Panc1 (cell line): Measurements from ENCODE around the gene FAM131B. TPM values are rescaled to one million over a fixed set of nuclear protein-coding genes. Genes with fewer than 3 reads are reported as not detected.

Experiments used
- ATAC-seq: fragments of 200-7000 bp; cut with Tn5 transposase; 2 replicates; pipeline ENCODE4 v1.9.1; 2020; ENCODE audit warnings: mild to moderate bottlenecking, moderate library complexity
- BruUV-seq: library from RNA; stranded (reverse); fragments of 400-500 nt; replicated peaks from 2 replicates; lab custom pipeline; 2021; lab: Mats Ljungman, UMichigan
- CTCF ChIA-PET: fragments of 300-600 bp; sonication (Branson Sonifier 250); formaldehyde crosslinking; loops from one replicate; lab custom pipeline; 2022; ENCODE audit warnings: antibody characterized with exemption; lab: Charles Lee
- POLR2A ChIA-PET: fragments of 300-600 bp; sonication (Branson Sonifier 250); formaldehyde crosslinking; loops from one replicate; lab custom pipeline; 2022; ENCODE audit warnings: antibody characterized with exemption; lab: Charles Lee
- DNase-seq: peaks from one replicate; pipeline ENCODE4 v3.0.0-alpha.2; 2010; ENCODE audit warnings: low read depth, low spot score
- H3K27ac ChIP-seq: 2 replicates; pipeline ENCODE4 v1.5.1; 2011; ENCODE audit warnings: mild to moderate bottlenecking, low read length, inconsistent platforms
- H3K27me3 ChIP-seq: fragments of 200-500 bp; sonication (Bioruptor generic); 2 replicates; pipeline ENCODE4 v1.6.0; 2014; ENCODE audit warnings: low read length, inconsistent platforms; ENCODE audit not compliant: control insufficient read depth, insufficient read depth
- H3K36me3 ChIP-seq: fragments of 200-500 bp; sonication (Bioruptor generic); 2 replicates; pipeline ENCODE4 v1.5.1; 2014; ENCODE audit warnings: inconsistent platforms, mild to moderate bottlenecking, low read length, moderate library complexity; ENCODE audit not compliant: control insufficient read depth, insufficient read depth
- H3K4me1 ChIP-seq: 2 replicates; pipeline ENCODE4 v1.5.1; 2011; ENCODE audit warnings: inconsistent platforms, mild to moderate bottlenecking, low read length, moderate library complexity; ENCODE audit not compliant: control insufficient read depth, insufficient read depth
- H3K4me3 ChIP-seq, 2 experiments: 2 replicates each; pipeline ENCODE4 v1.5.1; 2011 to 2012; ENCODE audit warnings: low read depth in 2 of 2, low read length in 2 of 2, mild to moderate bottlenecking in 2 of 2, inconsistent platforms in 1 of 2, moderate library complexity in 1 of 2
- H3K9me3 ChIP-seq: fragments of 200-500 bp; sonication (Bioruptor generic); 2 replicates; pipeline ENCODE4 v1.5.1; 2014; ENCODE audit warnings: low read depth, mild to moderate bottlenecking, inconsistent platforms, low read length, moderate library complexity; ENCODE audit not compliant: control insufficient read depth, insufficient read depth
- POLR2AphosphoS5 ChIP-seq: IDR thresholded peaks from 2 replicates; pipeline ENCODE4 v1.6.1; 2012; ENCODE audit warnings: mild to moderate bottlenecking, low read depth, low read length, moderate library complexity
- SIN3A ChIP-seq: IDR thresholded peaks from 2 replicates; pipeline ENCODE4 v1.6.1; 2012; ENCODE audit warnings: low read depth, mild to moderate bottlenecking, low read length, moderate library complexity, borderline replicate concordance; ENCODE audit not compliant: insufficient read depth
- TCF7L2 ChIP-seq: IDR thresholded peaks from 2 replicates; pipeline ENCODE4 v1.6.1; 2011; ENCODE audit warnings: mild to moderate bottlenecking, low read depth, low read length, inconsistent platforms
- in situ Hi-C: cut with HindIII; loops from 2 replicates; pipeline ENCODE4 v1.10.0; 2016; ENCODE audit warnings: low sequenced_read_pairs, low pct_unique_long_range_greater_than_20kb
- intact Hi-C: fragments of 100-400 bp; cut with micrococcal nuclease; formaldehyde crosslinking; loops from one replicate; pipeline ENCODE4 v1.10.0; 2022; ENCODE audit not compliant: unreplicated experiment
- total RNA-seq: library from RNA; stranded (reverse); gene quantifications from one replicate; pipeline ENCODE4 v1.2.1, GENCODE V29; 2021; ENCODE audit not compliant: unreplicated experiment
- TF ChIP-seq, protein P1 (sequence below): fragments of 450-650 bp; IDR thresholded peaks from 2 replicates; pipeline ENCODE4 v1.5.1; 2017; ENCODE audit warnings: mild to moderate bottlenecking
- TF ChIP-seq, protein P2 (sequence below), 2 experiments: IDR thresholded peaks; 2 replicates each; pipeline ENCODE4 v1.6.1; 2011 to 2012; ENCODE audit warnings: low read depth in 2 of 2, control low read depth in 1 of 2, low read length in 1 of 2, mild to moderate bottlenecking in 1 of 2, moderate library complexity in 1 of 2; ENCODE audit not compliant: insufficient read depth in 1 of 2

Gene FAM131B
- total RNA-seq, 1 experiment from 2014 or later: 1.5 TPM

- intact Hi-C loops (no loop called here), in situ Hi-C loops (no loop called here)
- no peaks in the 10 kb centered on the region for H3K4me1 ChIP-seq
- no peak overlapping the region for H3K27ac ChIP-seq
- no peaks in the 10 kb centered on the region; the same call in 1 of the 2 replicates for H3K36me3 ChIP-seq
- TF ChIP-seq, protein P1, sequence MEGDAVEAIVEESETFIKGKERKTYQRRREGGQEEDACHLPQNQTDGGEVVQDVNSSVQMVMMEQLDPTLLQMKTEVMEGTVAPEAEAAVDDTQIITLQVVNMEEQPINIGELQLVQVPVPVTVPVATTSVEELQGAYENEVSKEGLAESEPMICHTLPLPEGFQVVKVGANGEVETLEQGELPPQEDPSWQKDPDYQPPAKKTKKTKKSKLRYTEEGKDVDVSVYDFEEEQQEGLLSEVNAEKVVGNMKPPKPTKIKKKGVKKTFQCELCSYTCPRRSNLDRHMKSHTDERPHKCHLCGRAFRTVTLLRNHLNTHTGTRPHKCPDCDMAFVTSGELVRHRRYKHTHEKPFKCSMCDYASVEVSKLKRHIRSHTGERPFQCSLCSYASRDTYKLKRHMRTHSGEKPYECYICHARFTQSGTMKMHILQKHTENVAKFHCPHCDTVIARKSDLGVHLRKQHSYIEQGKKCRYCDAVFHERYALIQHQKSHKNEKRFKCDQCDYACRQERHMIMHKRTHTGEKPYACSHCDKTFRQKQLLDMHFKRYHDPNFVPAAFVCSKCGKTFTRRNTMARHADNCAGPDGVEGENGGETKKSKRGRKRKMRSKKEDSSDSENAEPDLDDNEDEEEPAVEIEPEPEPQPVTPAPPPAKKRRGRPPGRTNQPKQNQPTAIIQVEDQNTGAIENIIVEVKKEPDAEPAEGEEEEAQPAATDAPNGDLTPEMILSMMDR: no peak
- TF ChIP-seq POLR2AphosphoS5 (no peak), SIN3A (no peak), TCF7L2 (no peak)
- TF ChIP-seq, protein P2, sequence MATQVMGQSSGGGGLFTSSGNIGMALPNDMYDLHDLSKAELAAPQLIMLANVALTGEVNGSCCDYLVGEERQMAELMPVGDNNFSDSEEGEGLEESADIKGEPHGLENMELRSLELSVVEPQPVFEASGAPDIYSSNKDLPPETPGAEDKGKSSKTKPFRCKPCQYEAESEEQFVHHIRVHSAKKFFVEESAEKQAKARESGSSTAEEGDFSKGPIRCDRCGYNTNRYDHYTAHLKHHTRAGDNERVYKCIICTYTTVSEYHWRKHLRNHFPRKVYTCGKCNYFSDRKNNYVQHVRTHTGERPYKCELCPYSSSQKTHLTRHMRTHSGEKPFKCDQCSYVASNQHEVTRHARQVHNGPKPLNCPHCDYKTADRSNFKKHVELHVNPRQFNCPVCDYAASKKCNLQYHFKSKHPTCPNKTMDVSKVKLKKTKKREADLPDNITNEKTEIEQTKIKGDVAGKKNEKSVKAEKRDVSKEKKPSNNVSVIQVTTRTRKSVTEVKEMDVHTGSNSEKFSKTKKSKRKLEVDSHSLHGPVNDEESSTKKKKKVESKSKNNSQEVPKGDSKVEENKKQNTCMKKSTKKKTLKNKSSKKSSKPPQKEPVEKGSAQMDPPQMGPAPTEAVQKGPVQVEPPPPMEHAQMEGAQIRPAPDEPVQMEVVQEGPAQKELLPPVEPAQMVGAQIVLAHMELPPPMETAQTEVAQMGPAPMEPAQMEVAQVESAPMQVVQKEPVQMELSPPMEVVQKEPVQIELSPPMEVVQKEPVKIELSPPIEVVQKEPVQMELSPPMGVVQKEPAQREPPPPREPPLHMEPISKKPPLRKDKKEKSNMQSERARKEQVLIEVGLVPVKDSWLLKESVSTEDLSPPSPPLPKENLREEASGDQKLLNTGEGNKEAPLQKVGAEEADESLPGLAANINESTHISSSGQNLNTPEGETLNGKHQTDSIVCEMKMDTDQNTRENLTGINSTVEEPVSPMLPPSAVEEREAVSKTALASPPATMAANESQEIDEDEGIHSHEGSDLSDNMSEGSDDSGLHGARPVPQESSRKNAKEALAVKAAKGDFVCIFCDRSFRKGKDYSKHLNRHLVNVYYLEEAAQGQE (IDR thresholded peaks at IDR 0.05; ENCODE audit: insufficient read depth in 1 of 2, low read depth in 2 of 2, low read length in 1 of 2): no peak
- ChIA-PET POLR2A (interaction anchor here (0.7 kb wide), 1 partner anchor 1132 kb away, joined by 3 read pairs; no protein-coding TSS in a partner anchor), CTCF (no interaction called here)
- no peaks in the 10 kb centered on the region for H3K27me3 ChIP-seq
- DNase-seq: no peak
- H3K4me3 ChIP-seq: no peak overlapping the region
- 0 out of 2 replicates have a peak, but pooled peaks have one; percentile 10 for ATAC-seq
- H3K9me3 ChIP-seq: no peaks in the 10 kb centered on the region
- no TSS peak for BruUV-seq
Measured at GRCh38 chr7:143391462-143392404, 29.2 kb upstream of the FAM131B start.

- BruUV-seq: no TSS peak
- DNase-seq (no peak), ATAC-seq (no peak)
- TF ChIP-seq, protein P1: no peak
- no peak for TF ChIP-seq POLR2AphosphoS5
- no peak for TF ChIP-seq TCF7L2
- no peak for TF ChIP-seq SIN3A
- TF ChIP-seq, protein P2 (IDR thresholded peaks at IDR 0.05; ENCODE audit: insufficient read depth in 1 of 2, low read depth in 2 of 2, low read length in 1 of 2): no peak
- ChIA-PET POLR2A (no interaction called here), CTCF (no interaction called here)
- H3K27ac ChIP-seq: no peak overlapping the region
- H3K27me3 ChIP-seq: no peaks in the 10 kb centered on the region
- H3K4me1 ChIP-seq: no peaks in the 10 kb centered on the region
- intact Hi-C loops (no loop called here), in situ Hi-C loops (no loop called here)
- no peaks in the 10 kb centered on the region; the same call in 1 of the 2 replicates for H3K36me3 ChIP-seq
- H3K4me3 ChIP-seq: no peak overlapping the region
- H3K9me3 ChIP-seq: no peaks in the 10 kb centered on the region
Measured at GRCh38 chr7:143390773-143391317, 28.3 kb upstream of the FAM131B start.
